ENCODE results near the gene ABRAXAS1. TPM values are rescaled to one million over a fixed set of nuclear protein-coding genes. Genes with fewer than 3 reads are reported as not detected.
"Not testable (repeated sequence)": the region's sequence is repeated elsewhere in the genome, so short reads cannot be mapped to it uniquely, and the experiment has no call there.

The ABRAXAS1 gene
- 10 to 100 TPM in 7 of 8 experiments, 1 to 10 TPM in 1; 7.9 to 15.1 (median 11.4) TPM for total RNA-seq

DNA sequence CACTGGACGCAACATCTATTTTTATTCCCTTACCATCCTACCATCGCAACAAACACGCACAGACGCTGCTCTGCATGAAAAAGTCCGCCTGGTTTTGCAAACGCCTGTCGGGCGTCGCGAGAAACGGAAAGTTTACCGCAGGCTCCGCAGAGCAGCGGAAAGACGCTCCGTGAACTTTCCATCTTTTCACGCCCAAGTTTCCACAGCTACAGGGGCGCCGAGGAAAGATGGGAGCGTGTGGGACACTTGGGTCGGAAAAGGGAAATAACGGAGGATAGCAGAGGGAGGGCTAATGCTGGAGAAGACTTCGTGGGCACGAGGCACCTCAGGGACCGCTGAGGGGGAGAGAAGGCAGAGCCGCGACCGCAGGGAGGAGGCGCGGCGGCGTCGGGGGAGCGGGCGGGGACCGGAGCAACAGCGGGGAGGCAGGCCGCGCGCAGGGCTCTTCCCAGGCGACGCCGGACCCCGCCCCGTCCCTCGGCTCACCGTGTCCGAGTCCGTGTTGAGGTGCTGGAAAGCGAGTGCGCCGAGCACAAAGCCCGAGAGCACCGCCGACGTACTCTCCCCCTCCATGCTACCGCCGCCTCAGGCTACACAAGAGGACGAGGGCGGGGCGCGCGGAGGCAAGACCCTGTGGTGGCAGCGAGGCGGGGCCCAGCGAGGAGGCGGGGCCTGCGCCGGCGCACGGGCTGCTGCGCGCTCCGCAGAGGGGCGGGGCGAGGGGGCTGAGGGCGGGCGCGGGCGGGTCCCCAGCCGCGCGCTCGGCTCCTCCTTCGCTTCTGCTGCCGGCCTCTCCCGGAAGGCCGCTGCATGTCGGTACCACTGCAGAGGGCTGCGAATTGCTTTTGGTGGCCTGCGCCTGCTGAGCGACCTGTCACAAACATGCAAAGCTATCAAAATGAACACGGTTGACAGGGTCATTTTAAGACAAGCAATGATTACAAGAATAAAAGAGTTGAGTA lies at the start of gene ABRAXAS1:
Gene ABRAXAS1 (minus strand): TSS at position 601 of the 962 bp plus-strand sequence. CDS start 28 bp downstream, at position 573.
- peak; percentile 91 to 97 (median 96) for ATAC-seq (replicated peaks in 6 of 8)
- 0 to 10% (median 2%) methylated on average over 1 to 22 of the region's 93 CpGs; no CpG with 5 or more reads in 3 of the 10 experiments for WGBS, 10 experiments
- Histone ChIP-seq H3K27ac (peak within 1 kb of the TSS; percentile 40 to 64), H3K4me1 (replicated peaks in 1 of 2) (peaks cover 2 to 5% of the 10 kb centered on the region in 2 donors), H3K4me3 (peak within 1 kb of the TSS; percentile 41 to 62 (median 50))
- in situ Hi-C loops (cut with MboI; ENCODE audit: low pct_unique_long_range_greater_than_20kb in 2 of 9, low sequenced_read_pairs in 9 of 9, unreplicated experiment in 9 of 9), result no loop called here

DNA sequence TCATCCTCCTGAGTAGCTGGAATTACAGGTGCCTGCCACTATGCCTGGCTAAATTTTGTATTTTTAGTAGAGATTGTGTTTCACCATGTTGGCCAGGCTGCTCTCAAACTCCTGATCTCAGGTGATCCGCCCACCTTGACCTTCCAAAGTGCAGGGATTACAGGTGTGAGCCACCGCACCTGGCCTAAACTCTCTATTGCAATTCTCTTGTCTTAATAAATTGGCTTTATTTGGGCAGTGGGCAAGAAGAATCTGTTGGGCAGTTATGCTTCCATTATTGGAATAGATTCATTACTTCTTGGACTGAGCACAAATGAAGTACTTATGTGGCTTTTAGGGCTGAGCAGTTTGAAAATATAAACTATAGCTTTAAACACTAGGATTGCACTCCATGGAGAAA lies 42.8 kb upstream of the ABRAXAS1 start:
- ATAC-seq (replicated peaks in 6 of 8), result no peak

DNA sequence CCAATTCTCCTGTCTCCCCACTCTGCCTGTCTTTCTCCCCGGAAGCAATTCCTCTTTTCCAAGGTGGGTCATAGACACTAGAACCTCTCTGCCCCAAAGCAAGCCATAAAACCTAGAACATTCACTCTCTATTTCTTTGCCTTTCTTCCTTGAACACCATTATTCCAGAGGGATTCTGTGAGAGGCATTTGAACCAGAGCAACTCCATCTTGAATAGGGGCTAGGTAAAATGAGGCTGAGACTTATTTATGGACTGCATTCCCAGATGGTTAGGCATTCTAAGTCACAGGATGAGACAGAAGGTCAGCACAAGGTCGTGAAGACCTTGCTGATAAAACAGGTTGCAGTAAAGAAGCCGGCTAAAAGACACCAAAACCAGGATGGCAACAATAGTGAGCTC lies 37.3 kb upstream of the ABRAXAS1 start:
- Histone ChIP-seq H3K27ac (no peak overlapping the region), H3K4me1 (replicated peaks in 1 of 2) (no peaks in the 10 kb centered on the region), H3K4me3 (no peak overlapping the region)
- no peak for ATAC-seq (replicated peaks in 6 of 8)
- in situ Hi-C loops (cut with MboI; ENCODE audit: low pct_unique_long_range_greater_than_20kb in 2 of 9, low sequenced_read_pairs in 9 of 9, unreplicated experiment in 9 of 9), result loop anchor here in 2 of 9 experiments (25.0 kb wide), 2 partner anchors 115 to 240 kb away; no protein-coding TSS in a partner anchor
- 0 to 100% (median 47%) methylated on average over 1 to 3 of the region's 3 CpGs; no CpG with 5 or more reads in 2 of the 10 experiments for WGBS, 10 experiments

More for the DNA sequence above, 42.8 kb upstream of the ABRAXAS1 start:
- in situ Hi-C loops (cut with MboI; ENCODE audit: low pct_unique_long_range_greater_than_20kb in 2 of 9, low sequenced_read_pairs in 9 of 9, unreplicated experiment in 9 of 9), result no loop called here
- Histone ChIP-seq H3K4me1 (replicated peaks in 1 of 2) (no peaks in the 10 kb centered on the region), H3K27ac (no peak overlapping the region), H3K4me3 (no peak overlapping the region)
- WGBS, 10 experiments, result 20 to 78% (median 71%) methylated on average over 1 to 2 of the region's 2 CpGs; no CpG with 5 or more reads in 5 of the 10 experiments

DNA sequence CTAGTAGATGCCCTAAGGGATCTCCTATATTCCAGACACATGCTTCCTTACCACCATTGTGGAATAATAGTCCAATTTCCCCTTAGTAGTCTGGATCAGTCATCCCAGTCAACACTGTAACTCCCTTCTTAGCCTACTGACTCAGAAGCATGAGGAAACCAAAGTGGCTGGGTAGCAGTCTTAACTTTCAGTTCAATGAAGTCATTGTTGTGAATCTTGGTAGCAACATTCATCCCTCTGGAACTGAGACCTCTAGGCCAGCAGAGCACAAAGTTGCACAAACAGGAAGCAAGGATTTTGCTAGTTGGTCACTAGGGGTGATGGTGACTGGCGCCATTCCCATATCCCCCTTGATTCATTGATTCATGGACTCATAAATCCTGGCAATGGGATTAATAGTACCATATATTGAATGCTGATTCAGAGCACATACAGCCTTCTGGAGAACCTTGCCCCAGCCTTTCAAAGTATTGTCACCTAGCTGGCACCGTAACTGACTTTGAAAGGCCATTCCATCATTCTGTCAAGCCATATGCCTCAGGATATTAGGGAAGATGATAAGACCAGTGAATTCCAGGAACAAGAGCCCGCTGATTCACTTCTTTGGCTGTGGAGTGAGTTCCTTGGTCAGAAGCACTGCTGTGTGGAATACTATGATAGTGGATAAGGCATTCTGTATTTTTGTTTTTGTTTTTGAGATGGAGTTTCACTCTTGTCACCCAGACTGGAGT lies 31.3 kb upstream of the ABRAXAS1 start:
- in situ Hi-C loops (cut with MboI; ENCODE audit: low pct_unique_long_range_greater_than_20kb in 2 of 9, low sequenced_read_pairs in 9 of 9, unreplicated experiment in 9 of 9), result loop anchor here in 3 of 9 experiments (10.0 to 25.0 kb wide), 3 partner anchors 119 to 246 kb away; no protein-coding TSS in a partner anchor
- no peak overlapping the region for H3K4me3 ChIP-seq
- ATAC-seq (replicated peaks in 6 of 8), result peak in 1 of 8 experiments; percentile 30
- no peak overlapping the region for H3K27ac ChIP-seq
- no peaks in the 10 kb centered on the region for H3K4me1 ChIP-seq (replicated peaks in 1 of 2)
- WGBS, 10 experiments, result 0 to 100% (median 62%) methylated on average over 1 to 2 of the region's 3 CpGs; no CpG with 5 or more reads in 2 of the 10 experiments

DNA sequence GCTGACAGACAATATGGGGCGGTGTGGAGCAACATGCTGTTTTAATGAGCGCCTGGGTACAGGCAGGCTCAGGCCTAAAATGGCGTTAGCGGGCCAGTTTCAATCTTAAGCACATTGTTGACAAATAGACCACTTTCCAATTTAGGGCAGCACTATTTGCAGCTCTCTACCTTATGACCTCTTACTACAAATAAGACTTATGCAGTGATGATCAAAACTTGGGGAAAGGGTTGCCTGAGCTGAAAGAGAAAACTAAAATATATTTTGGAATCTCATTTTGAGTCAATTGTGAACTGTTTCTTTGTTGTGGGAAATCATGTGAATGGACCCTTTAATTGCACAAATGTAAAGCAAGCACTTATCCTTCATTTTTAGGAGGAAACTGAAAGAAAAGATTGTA lies 25.5 kb upstream of the ABRAXAS1 start:
- H3K4me3 ChIP-seq, result no peak overlapping the region
- WGBS, 10 experiments, result 72 to 100% (median 97%) methylated on average over 2 to 3 of the region's 4 CpGs; no CpG with 5 or more reads in 6 of the 10 experiments
- H3K4me1 ChIP-seq (replicated peaks in 1 of 2), result no peaks in the 10 kb centered on the region
- in situ Hi-C loops (cut with MboI; ENCODE audit: low pct_unique_long_range_greater_than_20kb in 2 of 9, low sequenced_read_pairs in 9 of 9, unreplicated experiment in 9 of 9), result loop anchor here in 3 of 9 experiments (10.0 to 25.0 kb wide), 3 partner anchors 124 to 252 kb away; no protein-coding TSS in a partner anchor
- H3K27ac ChIP-seq, result no peak overlapping the region
- ATAC-seq (replicated peaks in 6 of 8), result no peak

DNA sequence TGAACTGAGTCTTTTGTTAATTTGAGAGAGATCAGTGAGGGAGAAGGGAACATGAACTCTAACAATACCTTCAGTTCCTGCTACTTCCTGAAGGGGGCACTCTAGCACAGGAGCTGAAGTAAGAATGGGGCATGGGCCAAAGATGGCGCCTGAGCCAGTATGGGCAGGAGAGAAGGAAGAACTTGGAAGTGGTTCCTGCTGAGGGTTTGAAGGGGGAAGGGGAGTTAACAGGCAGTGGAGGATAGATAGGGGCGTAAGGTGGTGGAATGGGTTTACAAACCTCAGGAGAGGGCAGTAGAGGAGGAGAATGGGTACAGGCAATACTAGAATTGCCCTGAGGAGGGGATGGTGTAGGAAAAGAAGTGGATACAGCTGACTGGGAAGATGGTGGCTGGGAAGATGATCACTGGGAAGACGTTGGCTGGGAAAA lies 24.3 kb upstream of the ABRAXAS1 start:
- in situ Hi-C loops (cut with MboI; ENCODE audit: low pct_unique_long_range_greater_than_20kb in 2 of 9, low sequenced_read_pairs in 9 of 9, unreplicated experiment in 9 of 9), result loop anchor here in 2 of 9 experiments (25.0 kb wide), 2 partner anchors 128 to 253 kb away; no protein-coding TSS in a partner anchor
- not testable (repeated sequence) for H3K4me3 ChIP-seq; H3K27ac ChIP-seq; H3K4me1 ChIP-seq (replicated peaks in 1 of 2)
- 17 to 95% (median 80%) methylated on average over 1 to 3 of the region's 3 CpGs; no CpG with 5 or more reads in 1 of the 10 experiments for WGBS, 10 experiments
- peak in 1 of 8 experiments; percentile 33 for ATAC-seq (replicated peaks in 6 of 8)

DNA sequence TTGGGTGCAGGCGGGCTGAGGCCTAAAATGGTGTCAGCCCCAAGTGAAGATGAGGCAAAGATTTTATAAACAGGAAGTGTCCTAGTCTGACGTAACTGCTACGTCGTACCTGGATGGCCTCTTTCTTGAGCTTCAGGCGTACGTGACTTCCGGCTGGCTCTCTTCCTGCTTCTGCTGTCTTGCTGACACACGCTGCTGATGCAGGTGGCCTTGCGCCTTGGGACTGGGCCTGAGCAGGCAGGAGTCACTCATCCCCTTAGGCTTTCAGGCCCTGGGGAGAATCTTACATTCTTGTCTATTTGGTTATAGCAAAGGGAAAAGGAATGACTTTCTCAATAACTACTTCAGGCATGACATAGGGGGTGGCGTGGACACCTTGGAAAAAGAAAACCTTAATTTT lies 20.1 kb upstream of the ABRAXAS1 start:
- Histone ChIP-seq H3K27ac (no peak overlapping the region), H3K4me3 (no peak overlapping the region), H3K4me1 (replicated peaks in 1 of 2) (no peaks in the 10 kb centered on the region)
- ATAC-seq (replicated peaks in 6 of 8), result no peak
- in situ Hi-C loops (cut with MboI; ENCODE audit: low pct_unique_long_range_greater_than_20kb in 2 of 9, low sequenced_read_pairs in 9 of 9, unreplicated experiment in 9 of 9), result loop anchor here in 2 of 9 experiments (25.0 kb wide), 2 partner anchors 132 to 257 kb away; no protein-coding TSS in a partner anchor
- WGBS, 10 experiments, result 88 to 100% (median 97%) methylated on average over 1 to 7 of the region's 10 CpGs; no CpG with 5 or more reads in 1 of the 10 experiments

DNA sequence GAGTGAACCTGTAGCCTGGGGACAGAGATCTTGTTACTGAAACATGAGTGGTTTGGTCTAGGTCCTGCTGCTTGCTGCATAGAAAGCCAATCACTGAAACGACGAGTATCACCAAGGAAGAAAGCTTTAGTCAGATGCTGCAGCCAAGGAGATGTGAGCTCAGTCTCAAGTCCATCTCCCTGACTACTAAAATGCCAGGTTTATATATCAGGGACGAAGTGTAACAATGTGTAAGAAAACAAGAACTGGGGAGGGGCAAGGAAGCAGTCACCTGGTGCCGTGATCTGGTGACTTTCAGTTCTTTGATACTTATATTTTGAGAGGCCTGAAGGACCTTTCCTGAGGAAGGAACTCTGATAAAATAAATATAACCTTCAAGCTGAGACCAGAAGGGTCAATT lies 19.6 kb upstream of the ABRAXAS1 start:
- Histone ChIP-seq H3K4me3 (no peak overlapping the region), H3K4me1 (replicated peaks in 1 of 2) (no peaks in the 10 kb centered on the region), H3K27ac (no peak overlapping the region)
- in situ Hi-C loops (cut with MboI; ENCODE audit: low pct_unique_long_range_greater_than_20kb in 2 of 9, low sequenced_read_pairs in 9 of 9, unreplicated experiment in 9 of 9), result loop anchor here in 2 of 9 experiments (25.0 kb wide), 2 partner anchors 133 to 258 kb away; no protein-coding TSS in a partner anchor
- no peak for ATAC-seq (replicated peaks in 6 of 8)
- 25 to 90% (median 63%) methylated on average over 1 to 4 of the region's 4 CpGs; no CpG with 5 or more reads in 1 of the 10 experiments for WGBS, 10 experiments

DNA sequence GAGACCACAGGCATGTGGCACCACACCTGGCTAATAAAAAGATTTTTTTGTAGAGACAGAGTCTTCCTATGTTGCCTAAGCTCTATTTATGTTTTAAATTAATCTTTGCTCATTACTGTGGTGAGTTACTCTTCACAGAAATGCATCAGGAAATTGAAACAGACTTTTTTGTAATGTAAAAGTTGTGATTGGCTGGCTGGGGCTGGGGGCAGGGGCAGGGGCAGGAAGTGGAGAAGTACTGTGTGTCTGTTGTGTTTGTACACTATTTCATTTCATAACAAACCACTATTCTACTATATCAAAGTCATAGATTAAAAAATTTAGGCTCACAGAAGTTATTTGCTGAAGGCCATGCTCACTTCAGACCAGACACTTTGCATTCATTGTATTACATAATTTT lies 19.1 kb upstream of the ABRAXAS1 start:
- H3K4me1 ChIP-seq (replicated peaks in 1 of 2), result no peaks in the 10 kb centered on the region
- H3K27ac ChIP-seq, result no peak overlapping the region
- no peak overlapping the region for H3K4me3 ChIP-seq
- in situ Hi-C loops (cut with MboI; ENCODE audit: low pct_unique_long_range_greater_than_20kb in 2 of 9, low sequenced_read_pairs in 9 of 9, unreplicated experiment in 9 of 9), result loop anchor here in 2 of 9 experiments (25.0 kb wide), 2 partner anchors 133 to 258 kb away; no protein-coding TSS in a partner anchor
- no peak for ATAC-seq (replicated peaks in 6 of 8)

DNA sequence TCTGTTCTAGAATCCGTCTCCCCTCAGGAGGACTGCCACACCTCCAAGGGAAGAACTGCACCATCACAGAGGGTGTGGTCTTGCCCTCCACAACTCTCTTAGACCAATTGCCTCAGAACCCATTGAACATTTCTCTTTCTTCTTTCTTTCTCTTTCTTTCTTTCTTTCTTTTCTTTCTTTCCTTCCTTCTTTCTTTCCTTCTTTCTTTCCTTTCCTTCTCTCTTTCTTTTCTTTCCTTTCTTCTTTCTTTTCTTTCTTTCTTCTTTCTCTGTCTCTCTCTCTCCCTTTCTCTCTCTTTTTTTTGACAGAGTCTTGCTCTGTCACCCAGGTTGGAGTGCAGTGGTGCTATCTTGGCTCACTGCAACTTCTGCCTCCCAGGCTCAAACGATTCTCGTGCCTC lies 16.8 kb upstream of the ABRAXAS1 start:
- not testable (repeated sequence) for H3K27ac ChIP-seq; ATAC-seq (replicated peaks in 6 of 8); H3K4me1 ChIP-seq (replicated peaks in 1 of 2); H3K4me3 ChIP-seq
- in situ Hi-C loops (cut with MboI; ENCODE audit: low pct_unique_long_range_greater_than_20kb in 2 of 9, low sequenced_read_pairs in 9 of 9, unreplicated experiment in 9 of 9), result loop anchor here in 2 of 9 experiments (25.0 kb wide), 2 partner anchors 136 to 261 kb away; no protein-coding TSS in a partner anchor
- 16 to 93% (median 85%) methylated on average over 2 to 3 of the region's 3 CpGs; no CpG with 5 or more reads in 1 of the 10 experiments for WGBS, 10 experiments

DNA sequence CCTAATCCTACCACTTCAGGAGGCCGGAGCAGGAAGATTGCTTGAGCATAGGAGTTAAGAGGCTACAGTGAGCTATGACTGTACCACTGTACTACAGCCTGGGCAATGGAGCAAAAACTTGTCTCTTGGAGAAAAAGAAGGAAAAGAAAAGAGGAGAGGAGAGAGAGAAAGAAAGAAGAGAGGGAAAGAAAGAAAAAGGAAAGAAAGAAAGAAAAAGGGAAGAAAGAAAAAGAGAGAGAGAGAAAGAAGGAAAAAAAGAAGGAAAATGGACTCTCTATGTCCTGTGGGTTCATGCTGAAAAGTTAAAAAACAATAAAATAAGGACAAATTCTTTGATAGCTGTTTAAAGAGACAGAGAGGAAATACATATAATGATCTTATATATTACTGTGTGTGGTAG lies 13.3 kb upstream of the ABRAXAS1 start:
- Histone ChIP-seq H3K4me3 (no peak overlapping the region), H3K27ac (no peak overlapping the region), H3K4me1 (replicated peaks in 1 of 2) (no peaks in the 10 kb centered on the region)
- 41 to 100% (median 92%) methylated on average over 1 of the region's 1 CpG for WGBS, 10 experiments
- no peak for ATAC-seq (replicated peaks in 6 of 8)
- in situ Hi-C loops (cut with MboI; ENCODE audit: low pct_unique_long_range_greater_than_20kb in 2 of 9, low sequenced_read_pairs in 9 of 9, unreplicated experiment in 9 of 9), result no loop called here

DNA sequence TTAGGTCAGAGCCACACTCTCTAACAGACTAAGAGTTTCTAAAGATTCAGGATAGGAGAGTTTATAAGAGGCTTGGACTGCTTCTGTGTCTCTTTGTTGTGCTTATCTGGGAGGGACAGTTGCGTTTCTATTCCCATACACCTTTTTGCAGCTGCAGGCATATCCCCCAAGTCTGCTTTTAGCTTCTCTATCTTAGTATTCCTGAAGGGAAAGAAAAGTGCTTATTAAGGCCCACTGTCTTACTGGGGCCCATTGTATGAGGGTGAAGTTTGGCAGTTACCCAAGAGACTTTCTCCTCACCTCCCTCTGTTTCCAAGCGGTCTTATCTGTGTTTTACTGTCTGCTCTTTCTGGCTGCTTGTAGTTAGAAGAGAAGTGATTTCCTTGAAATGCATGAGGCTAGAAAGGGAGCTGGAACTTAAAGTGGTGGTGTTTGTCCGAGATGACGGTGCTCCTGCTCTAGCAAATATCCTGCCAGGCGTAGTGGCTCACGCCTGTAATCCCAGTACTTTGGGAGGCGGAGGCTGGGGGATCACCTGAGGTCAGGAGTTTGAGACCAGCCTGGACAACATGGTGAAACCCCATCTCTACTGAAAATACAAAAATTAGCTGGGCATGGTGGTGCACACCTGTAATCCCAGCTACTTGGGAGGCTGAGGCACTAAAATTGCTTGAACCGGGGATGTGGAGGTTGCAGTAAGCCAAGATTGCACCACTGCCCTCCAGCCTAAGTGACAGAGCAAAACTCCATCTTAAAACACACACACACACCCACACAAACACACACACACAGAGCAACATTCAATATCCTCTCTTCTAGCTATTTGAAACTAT lies 11.4 kb upstream of the ABRAXAS1 start:
- ATAC-seq (replicated peaks in 6 of 8); in situ Hi-C loops (cut with MboI; ENCODE audit: low pct_unique_long_range_greater_than_20kb in 2 of 9, low sequenced_read_pairs in 9 of 9, unreplicated experiment in 9 of 9); H3K4me3 ChIP-seq; H3K27ac ChIP-seq; H3K4me1 ChIP-seq (replicated peaks in 1 of 2): not testable (repeated sequence)
- 0 to 100% (median 84%) methylated on average over 1 to 4 of the region's 8 CpGs; no CpG with 5 or more reads in 6 of the 10 experiments for WGBS, 10 experiments

All from motor neuron (in vitro differentiated cells).